Psoas muscle (tissue), 8 donors: ENCODE data around the gene LHPP. TPM values are rescaled to one million over a fixed set of nuclear protein-coding genes. Genes with fewer than 3 reads are reported as not detected.

Experiments
- ATAC-seq, 4 donors: fragments of 200-7000 bp; cut with Tn5 transposase; one replicate each; pipeline ENCODE4 v1.9.1; 2020; ENCODE audit warnings: moderate library complexity in 3 of 4, mild to moderate bottlenecking in 2 of 4
- DNase-seq, 2 donors: peaks; one replicate each; pipeline ENCODE4 v3.0.0-alpha.2; 2020
- H3K27ac ChIP-seq: fragments of 200-600 bp; one replicate; pipeline ENCODE4 v1.8.0; 2022
- H3K27me3 ChIP-seq, 3 donors: fragments of 200-600 bp in 1 of 3; one replicate each; pipeline versions ENCODE4 v1.6.1 to v1.8.0; 2013 to 2022; ENCODE audit warnings: low read length in 2 of 3, mild to moderate bottlenecking in 2 of 3, moderate library complexity in 1 of 3; ENCODE audit not compliant: insufficient read depth in 3 of 3
- H3K36me3 ChIP-seq, 2 donors: fragments of 200-600 bp in 1 of 2; one replicate each; pipeline versions ENCODE4 v1.6.1 to v1.8.0; 2013 to 2022; ENCODE audit warnings: low read depth in 1 of 2, mild to moderate bottlenecking in 1 of 2, moderate library complexity in 1 of 2; ENCODE audit not compliant: insufficient read depth in 1 of 2
- H3K4me1 ChIP-seq: fragments of 200-600 bp; one replicate; pipeline ENCODE4 v1.8.0; 2022
- H3K4me3 ChIP-seq: fragments of 200-600 bp; one replicate; pipeline ENCODE4 v1.8.0; 2022; ENCODE audit warnings: mild to moderate bottlenecking
- H3K9me3 ChIP-seq: fragments of 200-600 bp; one replicate; pipeline ENCODE4 v1.8.0; 2022
- WGBS, 3 donors: extraction: QIAGEN DNeasy Blood & Tissue Kit; methylation state at CpG; one replicate each; pipeline versions ENCODE4 v1.1.6 to v1.1.7; 2013; 5-methylcytosine and 5-hydroxymethylcytosine counted together
- intact Hi-C, 2 donors: fragments of 100-400 bp; cut with DNase I; formaldehyde crosslinking; loops; one replicate each; pipeline versions ENCODE4 v1.11.0 to v1.14.2; 2022
- polyA plus RNA-seq, 3 donors: library from polyadenylated mRNA; stranded (reverse); fragments of 200-250 nt; gene quantifications; one replicate each; pipeline ENCODE4 v1.2.3, GENCODE V29; 2013
- total RNA-seq, 4 donors: library from RNA; stranded (reverse); fragmentation: NEBNext Ultra II Directional in 2 of 4; extraction: Animal tissue kit (Norgen Biotek cat#: 25700) in 2 of 4; gene quantifications; one replicate each; pipeline versions ENCODE4 v1.2.1 to v1.2.4, GENCODE V29; 2021 to 2023
- TF ChIP-seq, protein P1 (sequence below): fragments of 200-600 bp; IDR thresholded peaks from one replicate; pipeline ENCODE4 v1.8.0; 2022; ENCODE audit warnings: antibody characterized with exemption
- donor health status: healthy with polysubstance abuse.
- donor health status: DM: no; HTN: no; CAD: no; lungs with moderate emphysema.
- donor health status: Bipolar disorder and iron deficiency.
- donor health status: healthy.
- donor health status: DM: yes; HTN: yes; CAD: no.
- donor health status: DM: no; HTN: no; CAD: no.
- donor health status: DM: no; HTN: no; CAD: no.
- donor health status: DM: yes; HTN: yes; CAD: no.

LHPP gene
- total and polyA plus RNA-seq, 7 donors = 4.7 to 12.8 (median 6.1) TPM

DNA sequence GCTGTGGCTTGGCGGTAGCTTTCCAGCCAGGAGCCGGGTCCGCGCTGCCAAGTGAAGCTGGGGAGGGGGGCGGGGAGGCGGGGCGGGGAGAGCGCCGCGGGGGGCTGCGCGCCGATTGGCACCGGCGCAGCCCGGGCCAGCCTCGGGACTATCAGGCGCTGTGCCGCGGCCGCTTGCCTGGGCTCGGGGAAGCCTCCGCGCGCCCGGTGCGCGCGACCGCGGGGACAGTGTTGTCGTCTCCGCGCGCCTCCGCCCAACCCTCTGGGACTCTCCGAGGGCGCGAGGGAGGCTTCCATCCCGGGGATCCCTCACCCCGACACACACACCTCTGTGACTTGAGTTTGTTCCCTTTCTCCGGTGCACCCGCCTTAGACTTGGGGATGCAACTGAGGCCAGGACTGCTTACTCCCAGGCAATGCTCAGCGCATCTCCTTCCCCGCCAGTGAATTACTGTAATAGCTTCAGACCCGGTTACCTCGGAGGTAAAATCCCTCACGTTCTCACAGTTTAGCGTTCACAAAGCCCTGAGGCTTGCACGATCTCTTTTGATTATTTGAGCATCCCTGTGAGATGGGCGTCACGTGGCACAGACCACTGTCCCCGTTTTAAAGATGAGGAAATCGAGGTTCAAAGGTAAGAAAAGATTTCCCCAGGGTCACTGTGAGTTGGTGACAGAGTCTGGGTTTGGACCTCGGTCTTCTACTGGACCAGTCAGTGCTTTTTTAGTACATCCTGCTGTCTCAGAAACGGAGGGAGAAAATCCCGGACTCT lies 11.4 kb upstream of the LHPP start, which contains the start of gene NKX1-2:
Gene NKX1-2, minus strand, starts transcription at position 24 of the 771 bp plus-strand sequence. CDS start 92 bp downstream, outside the sequence.
- 2 to 5% (median 5%) methylated on average over 39 to 57 of the region's 57 CpGs for WGBS, 3 donors
- TF ChIP-seq, protein P1, sequence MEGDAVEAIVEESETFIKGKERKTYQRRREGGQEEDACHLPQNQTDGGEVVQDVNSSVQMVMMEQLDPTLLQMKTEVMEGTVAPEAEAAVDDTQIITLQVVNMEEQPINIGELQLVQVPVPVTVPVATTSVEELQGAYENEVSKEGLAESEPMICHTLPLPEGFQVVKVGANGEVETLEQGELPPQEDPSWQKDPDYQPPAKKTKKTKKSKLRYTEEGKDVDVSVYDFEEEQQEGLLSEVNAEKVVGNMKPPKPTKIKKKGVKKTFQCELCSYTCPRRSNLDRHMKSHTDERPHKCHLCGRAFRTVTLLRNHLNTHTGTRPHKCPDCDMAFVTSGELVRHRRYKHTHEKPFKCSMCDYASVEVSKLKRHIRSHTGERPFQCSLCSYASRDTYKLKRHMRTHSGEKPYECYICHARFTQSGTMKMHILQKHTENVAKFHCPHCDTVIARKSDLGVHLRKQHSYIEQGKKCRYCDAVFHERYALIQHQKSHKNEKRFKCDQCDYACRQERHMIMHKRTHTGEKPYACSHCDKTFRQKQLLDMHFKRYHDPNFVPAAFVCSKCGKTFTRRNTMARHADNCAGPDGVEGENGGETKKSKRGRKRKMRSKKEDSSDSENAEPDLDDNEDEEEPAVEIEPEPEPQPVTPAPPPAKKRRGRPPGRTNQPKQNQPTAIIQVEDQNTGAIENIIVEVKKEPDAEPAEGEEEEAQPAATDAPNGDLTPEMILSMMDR = no peak
- H3K4me3 ChIP-seq = peak within 1 kb of the TSS; percentile 56

DNA sequence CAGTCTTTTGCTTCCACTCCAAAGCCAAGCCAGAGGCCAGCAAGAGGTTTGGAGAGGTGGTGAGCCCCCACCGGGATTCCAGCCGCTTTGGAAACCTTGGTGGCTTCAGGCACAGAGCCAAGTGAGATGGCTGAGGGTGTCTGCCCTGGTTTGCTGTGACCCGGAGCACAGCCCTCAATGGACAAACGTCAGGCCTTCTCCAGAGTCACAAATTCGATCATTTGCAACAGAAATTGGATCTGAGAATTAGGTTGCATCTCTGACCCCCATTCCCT lies 10.9 kb upstream of the LHPP start:
- intact Hi-C loops = no loop called here
- no peaks in the 10 kb centered on the region for H3K36me3 ChIP-seq

More for the DNA sequence above, 11.4 kb upstream of the LHPP start, which contains the start of gene NKX1-2:
- no peaks in the 10 kb centered on the region for H3K36me3 ChIP-seq
- H3K9me3 ChIP-seq = no peaks in the 10 kb centered on the region
- peaks cover 8 to 92% (median 30%) of the 10 kb centered on the region in 3 donors for H3K27me3 ChIP-seq
- H3K4me1 ChIP-seq = peaks cover 12% of the 10 kb centered on the region
- ATAC-seq = peak; percentile 39 to 70 (median 58)
- intact Hi-C loops = no loop called here
- DNase-seq = no peak
- H3K27ac ChIP-seq = no peak within 1 kb of the TSS

GRCh38 chr10:124451276-124451675 lies 10.3 kb upstream of the LHPP start:
- Histone ChIP-seq H3K9me3 (no peaks in the 10 kb centered on the region), H3K4me3 (no peak overlapping the region), H3K4me1 (peaks cover 12% of the 10 kb centered on the region), H3K27ac (no peak overlapping the region), H3K36me3 (no peaks in the 10 kb centered on the region), H3K27me3 (peaks cover 8 to 86% (median 30%) of the 10 kb centered on the region in 3 donors)
- WGBS, 3 donors = 36 to 50% (median 48%) methylated on average over 6 of the region's 6 CpGs
- DNase-seq = no peak
- TF ChIP-seq, protein P1 = no peak
- ATAC-seq = no peak
- intact Hi-C loops = no loop called here

More for the DNA sequence above, 10.9 kb upstream of the LHPP start:
- 18 to 25% (median 18%) methylated on average over 5 of the region's 5 CpGs for WGBS, 3 donors
- TF ChIP-seq, protein P1 = no peak
- ATAC-seq (no peak), DNase-seq (no peak)
- Histone ChIP-seq H3K4me1 (peaks cover 12% of the 10 kb centered on the region), H3K27me3 (peaks cover 8 to 92% (median 30%) of the 10 kb centered on the region in 3 donors), H3K4me3 (no peak overlapping the region), H3K9me3 (no peaks in the 10 kb centered on the region), H3K27ac (no peak overlapping the region)

DNA sequence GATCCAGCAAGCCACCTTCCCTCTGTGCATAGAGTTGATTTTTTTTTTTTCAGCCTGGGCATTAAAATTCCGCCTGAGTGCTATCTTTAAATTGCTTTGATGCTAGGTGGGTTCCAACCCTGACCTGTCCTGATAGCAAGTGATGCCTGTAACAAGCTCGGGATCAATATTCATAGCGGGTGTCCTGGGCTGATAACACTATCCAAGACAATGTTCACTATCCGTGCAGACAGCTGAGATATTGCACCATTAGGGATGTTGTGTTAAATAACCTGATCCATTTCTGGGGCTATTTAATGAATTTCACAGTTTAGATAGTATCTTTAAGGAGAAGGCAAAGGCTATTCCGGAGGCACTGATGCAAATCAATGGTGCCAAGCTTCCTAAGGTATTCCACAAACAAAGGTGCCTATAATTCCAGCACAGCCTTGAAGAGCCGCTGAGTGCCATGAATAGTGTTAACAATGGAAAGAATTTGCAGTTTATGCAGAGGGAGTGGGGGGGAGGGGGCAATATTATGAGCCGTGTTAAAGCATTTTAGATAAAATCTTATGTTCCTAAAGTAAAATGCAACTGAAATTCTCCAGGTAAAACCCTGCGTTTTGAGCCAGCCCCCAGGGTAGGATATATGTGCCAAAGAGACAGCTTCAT lies 7.5 kb upstream of the LHPP start:
- Histone ChIP-seq H3K27me3 (peaks cover 4 to 58% (median 13%) of the 10 kb centered on the region in 3 donors), H3K27ac (no peak overlapping the region), H3K36me3 (no peaks in the 10 kb centered on the region), H3K4me1 (peaks cover 10% of the 10 kb centered on the region), H3K9me3 (no peaks in the 10 kb centered on the region), H3K4me3 (no peak overlapping the region)
- WGBS, 3 donors = 28 to 33% (median 30%) methylated on average over 8 of the region's 8 CpGs
- TF ChIP-seq, protein P1 = no peak
- DNase-seq (no peak), ATAC-seq (no peak)
- intact Hi-C loops = no loop called here
